Esophagus squamous epithelium (tissue), 4 donors: ENCODE results near the gene HNF4A.

Experiments
- POLR2A ChIP-seq, 4 donors: fragments of 450-650 bp; IDR thresholded peaks; one replicate each; pipeline ENCODE4 v1.6.1; 2017; ENCODE audit warnings: antibody characterized with exemption in 4 of 4, mild to moderate bottlenecking in 4 of 4, moderate library complexity in 3 of 4
- TF ChIP-seq, protein P1 (sequence below), 6 experiments: fragments of 450-650 bp in 4 of 6; fragments of 200-600 bp in 2 of 6; sonication (generic) in 2 of 6; IDR thresholded peaks; one replicate each; pipeline ENCODE4 v1.5.1; 2016 to 2019; ENCODE audit warnings: antibody characterized with exemption in 6 of 6, mild to moderate bottlenecking in 4 of 6, moderate library complexity in 4 of 6

- TF ChIP-seq, protein P1, sequence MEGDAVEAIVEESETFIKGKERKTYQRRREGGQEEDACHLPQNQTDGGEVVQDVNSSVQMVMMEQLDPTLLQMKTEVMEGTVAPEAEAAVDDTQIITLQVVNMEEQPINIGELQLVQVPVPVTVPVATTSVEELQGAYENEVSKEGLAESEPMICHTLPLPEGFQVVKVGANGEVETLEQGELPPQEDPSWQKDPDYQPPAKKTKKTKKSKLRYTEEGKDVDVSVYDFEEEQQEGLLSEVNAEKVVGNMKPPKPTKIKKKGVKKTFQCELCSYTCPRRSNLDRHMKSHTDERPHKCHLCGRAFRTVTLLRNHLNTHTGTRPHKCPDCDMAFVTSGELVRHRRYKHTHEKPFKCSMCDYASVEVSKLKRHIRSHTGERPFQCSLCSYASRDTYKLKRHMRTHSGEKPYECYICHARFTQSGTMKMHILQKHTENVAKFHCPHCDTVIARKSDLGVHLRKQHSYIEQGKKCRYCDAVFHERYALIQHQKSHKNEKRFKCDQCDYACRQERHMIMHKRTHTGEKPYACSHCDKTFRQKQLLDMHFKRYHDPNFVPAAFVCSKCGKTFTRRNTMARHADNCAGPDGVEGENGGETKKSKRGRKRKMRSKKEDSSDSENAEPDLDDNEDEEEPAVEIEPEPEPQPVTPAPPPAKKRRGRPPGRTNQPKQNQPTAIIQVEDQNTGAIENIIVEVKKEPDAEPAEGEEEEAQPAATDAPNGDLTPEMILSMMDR (IDR thresholded peaks at IDR 0.05), result no peak
- TF ChIP-seq POLR2A (IDR thresholded peaks at IDR 0.05), result no peak
Measured at GRCh38 chr20:44350567-44350966, 4.9 kb upstream of the HNF4A start.
